OCI-M2 (cell line): ENCODE measurements around the gene MCM5.

ENCODE experiments used
- DNase-seq: peaks from one replicate; lab custom pipeline; 2025; ENCODE audit not compliant: unreplicated experiment; lab: John Stamatoyannopoulos, UW

The MCM5 gene

GRCh38 chr22:35400501-35400790 lies 506 bp downstream of the MCM5 start:
- DNase-seq: no peak

GRCh38 chr22:35401863-35402262 lies 1.9 kb downstream of the MCM5 start:
- DNase-seq: no peak

GRCh38 chr22:35403356-35403755 lies 3.4 kb downstream of the MCM5 start:
- DNase-seq: no peak

DNA sequence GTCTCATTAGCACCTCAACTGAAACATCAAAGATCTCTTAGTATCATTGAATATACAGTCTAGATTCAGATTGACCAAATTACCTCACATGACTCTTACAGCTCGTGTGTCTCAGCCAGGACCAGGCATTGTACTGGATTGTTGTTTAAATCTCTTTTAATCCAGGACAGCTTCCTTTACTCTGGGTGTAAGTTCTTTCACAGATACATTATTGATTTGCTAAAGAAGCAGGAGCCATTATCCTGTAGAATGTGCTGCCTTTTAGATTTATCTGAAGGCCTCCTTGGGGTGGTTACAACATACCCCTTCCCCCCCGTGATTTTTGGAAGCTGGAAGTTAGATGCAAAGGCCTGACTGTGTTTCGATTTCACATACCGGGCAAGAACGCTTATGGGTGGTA lies 4.2 kb downstream of the MCM5 start:
- DNase-seq: no peak

DNA sequence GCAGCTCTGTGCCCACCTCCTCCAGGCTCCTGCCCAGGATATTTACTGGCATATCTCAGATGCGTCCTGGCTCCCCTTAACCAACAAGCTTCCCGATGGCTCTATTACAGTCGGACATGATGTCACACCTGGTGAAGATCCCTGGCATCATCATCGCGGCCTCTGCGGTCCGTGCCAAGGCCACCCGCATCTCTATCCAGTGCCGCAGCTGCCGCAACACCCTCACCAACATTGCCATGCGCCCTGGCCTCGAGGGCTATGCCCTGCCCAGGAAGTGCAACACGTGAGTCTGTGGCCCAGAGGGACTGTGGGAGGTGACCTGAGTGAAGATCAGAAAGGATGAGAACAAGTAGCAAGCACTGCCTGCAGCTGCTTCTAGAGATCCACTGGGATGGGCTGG lies 6.5 kb downstream of the MCM5 start:
- no peak for DNase-seq

DNA sequence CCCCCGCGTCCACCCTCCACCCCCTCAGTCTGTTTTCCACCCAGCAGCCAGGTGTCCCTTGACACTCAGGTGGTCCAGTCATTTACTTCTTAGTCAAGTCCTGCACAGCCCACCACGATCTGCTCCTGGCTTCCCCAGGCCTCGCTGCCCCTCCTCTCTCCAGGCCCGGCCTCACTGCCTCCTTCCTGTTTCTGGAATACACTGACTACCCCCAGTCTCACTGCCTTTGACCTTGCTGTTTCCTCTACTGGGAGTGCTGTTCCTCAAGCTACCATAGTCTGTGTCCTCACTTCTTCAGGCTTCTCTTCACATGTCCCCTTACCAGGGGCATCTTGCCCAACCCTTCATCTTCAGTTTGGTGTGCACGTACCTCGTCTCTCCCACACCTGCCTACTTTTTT lies 7.4 kb downstream of the MCM5 start:
- DNase-seq: no peak

GRCh38 chr22:35409783-35410662 lies 10.1 kb downstream of the MCM5 start:
- DNase-seq: no peak

DNA sequence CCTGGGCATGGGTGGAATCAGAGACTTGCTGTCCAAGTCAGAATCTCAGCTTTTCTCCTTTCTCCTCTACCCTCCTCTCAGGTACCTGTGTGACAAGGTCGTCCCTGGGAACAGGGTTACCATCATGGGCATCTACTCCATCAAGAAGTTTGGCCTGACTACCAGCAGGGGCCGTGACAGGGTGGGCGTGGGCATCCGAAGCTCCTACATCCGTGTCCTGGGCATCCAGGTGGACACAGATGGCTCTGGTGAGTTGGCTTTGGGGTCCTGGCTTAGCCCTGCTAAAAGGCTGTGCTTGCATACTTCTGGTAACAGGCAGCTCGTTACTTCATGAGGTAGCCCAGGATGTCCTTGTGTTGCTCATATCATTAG lies 10.7 kb downstream of the MCM5 start:
- DNase-seq: no peak

DNA sequence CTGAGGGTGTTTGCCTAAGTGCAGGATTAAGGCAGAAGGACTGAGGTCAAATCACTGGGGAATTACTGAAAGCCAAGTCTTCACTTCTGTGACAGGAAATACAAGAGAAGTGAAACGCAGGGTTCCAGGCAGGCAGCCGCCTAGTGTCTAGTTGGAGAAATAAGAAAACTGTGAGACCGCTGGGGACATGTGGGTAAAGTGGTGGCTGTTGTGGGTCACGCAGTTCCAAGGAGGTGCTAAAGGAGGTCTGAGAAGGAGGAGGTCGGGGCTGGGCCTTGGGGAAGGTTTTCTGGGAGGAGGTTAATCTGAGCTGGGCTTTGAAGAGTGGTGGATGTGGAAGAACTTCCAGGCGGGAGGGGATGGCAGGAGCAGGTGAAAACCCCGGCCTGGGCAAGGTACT lies 11.2 kb downstream of the MCM5 start:
- no peak for DNase-seq

- DNase-seq: no peak
Measured at GRCh38 chr22:35413624-35414023, 13.7 kb downstream of the MCM5 start.

DNA sequence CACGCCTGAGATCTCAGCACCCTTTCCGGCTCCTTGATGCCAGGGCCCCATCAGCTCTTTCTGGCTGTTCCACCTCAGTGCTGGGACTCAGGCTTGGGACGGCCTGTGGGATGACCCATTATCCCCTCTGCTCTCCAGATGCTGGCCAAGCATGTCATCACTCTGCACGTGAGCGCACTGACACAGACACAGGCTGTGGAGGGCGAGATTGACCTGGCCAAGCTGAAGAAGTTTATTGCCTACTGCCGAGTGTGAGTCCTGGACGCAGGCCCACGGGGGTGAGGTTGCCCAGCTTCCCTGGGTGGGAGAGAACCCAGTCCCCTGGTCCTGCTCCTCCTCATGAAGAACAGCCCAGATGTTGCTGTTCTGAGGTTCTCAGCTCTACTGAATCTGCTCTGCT lies 17.7 kb downstream of the MCM5 start:
- DNase-seq: no peak

DNA sequence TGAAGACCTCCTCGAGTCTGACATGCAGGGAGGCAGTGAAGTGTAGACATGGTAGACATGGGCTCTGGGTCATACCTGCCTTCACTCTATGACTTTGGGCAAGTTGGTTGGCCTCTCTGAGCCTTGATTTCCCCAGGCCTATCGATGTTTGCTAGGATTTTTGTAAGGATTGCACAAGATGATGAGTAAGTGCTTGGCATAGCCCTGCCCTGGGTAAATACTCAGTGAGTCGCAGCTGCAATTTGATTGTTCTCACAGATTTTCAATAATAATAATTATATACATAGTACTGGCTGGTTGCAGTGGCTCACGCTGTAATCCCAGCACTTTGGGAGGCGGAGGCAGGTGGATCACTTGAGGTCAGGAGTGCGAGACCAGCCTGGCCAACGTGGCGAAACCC lies 18.1 kb downstream of the MCM5 start:
- no peak for DNase-seq

GRCh38 chr22:35418731-35419130 lies 18.8 kb downstream of the MCM5 start:
- no peak for DNase-seq

DNA sequence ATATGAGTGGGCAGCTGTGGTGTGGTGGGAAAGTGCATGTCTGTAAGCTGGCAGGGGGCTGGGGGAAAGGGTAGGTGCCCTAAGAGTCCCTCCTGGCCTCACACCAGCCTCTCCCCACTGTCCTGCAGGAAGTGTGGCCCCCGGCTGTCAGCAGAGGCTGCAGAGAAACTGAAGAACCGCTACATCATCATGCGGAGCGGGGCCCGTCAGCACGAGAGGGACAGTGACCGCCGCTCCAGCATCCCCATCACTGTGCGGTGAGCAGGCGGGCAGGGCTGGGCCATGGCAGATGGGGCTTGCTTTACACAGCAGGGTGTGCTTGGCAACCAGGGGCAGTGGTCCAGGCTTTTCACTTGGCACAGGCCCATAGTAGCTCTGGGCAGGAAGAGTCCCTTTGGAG lies 19.8 kb downstream of the MCM5 start:
- no peak for DNase-seq

DNA sequence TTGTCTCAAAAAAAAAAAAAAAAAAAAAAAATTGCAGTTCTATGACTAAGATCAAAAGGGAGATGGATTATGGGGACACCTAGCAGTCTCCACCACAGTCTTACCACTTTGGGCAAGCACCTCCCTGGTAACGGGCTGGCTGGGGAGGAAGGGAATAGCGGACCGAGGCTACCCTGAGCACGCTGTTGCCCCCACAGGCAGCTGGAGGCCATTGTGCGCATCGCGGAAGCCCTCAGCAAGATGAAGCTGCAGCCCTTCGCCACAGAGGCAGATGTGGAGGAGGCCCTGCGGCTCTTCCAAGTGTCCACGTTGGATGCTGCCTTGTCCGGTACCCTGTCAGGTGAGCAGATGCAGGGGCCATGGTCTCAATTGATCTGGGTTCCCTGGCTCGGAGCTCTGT lies 21.2 kb downstream of the MCM5 start:
- DNase-seq: no peak

DNA sequence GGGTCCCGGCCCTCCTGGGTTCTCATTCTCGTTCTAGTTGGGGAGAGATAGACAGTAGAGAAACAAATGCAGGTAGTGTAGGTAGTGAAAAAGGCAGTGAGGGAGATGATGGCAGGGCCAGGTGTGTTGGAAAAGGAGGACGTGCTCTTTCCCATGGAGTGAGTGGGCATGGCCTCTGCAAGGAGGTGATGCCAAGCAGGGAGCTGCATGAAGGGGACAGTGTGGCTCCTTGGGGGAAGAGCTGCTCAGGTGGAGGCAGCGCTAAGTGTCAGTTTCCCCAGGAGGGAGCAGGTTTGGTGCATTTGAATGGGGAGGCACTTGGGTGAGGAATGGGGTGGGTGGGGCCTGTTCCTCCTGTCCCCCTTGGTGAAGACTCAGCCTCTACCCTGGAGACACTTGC lies 22.2 kb downstream of the MCM5 start:
- no peak for DNase-seq

DNA sequence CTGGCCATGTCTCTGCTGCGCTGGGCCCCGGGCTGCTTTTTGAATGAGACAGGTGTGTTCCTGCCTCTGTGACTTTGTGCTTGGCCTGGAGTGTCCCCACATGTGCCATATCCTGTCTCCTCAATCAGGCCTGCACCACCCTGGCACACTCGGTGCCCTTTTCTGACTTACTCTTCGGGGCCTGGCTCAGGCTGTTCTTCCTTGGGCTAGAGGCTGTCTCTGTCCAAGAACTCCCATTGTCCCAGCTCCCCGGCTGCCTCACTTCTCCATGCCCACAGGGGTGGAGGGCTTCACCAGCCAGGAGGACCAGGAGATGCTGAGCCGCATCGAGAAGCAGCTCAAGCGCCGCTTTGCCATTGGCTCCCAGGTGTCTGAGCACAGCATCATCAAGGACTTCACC lies 23.0 kb downstream of the MCM5 start:
- no peak for DNase-seq

GRCh38 chr22:35424081-35424480 lies 24.1 kb downstream of the MCM5 start:
- no peak for DNase-seq

DNA sequence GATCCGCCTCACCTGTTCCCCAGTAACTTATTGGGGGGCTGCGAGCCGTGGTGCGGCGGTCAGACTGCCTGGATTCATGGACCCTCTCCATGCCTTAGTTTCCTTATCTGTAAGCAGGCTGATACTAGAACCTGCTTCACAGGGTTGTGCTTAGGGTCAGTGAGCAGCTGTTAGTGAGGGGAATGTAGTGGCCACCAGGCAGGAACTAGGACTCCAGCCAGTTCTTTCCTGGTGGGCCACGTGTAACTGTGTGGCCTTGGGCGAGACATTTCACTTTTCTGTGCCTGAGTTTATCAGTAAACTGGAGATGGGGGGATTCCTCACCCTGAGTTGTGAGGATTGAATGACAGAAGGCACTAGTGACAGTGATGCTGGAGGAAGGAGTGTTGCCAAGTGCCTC lies 24.8 kb downstream of the MCM5 start:
- no peak for DNase-seq

GRCh38 chr22:35425546-35425945 lies 25.6 kb downstream of the MCM5 start:
- DNase-seq: no peak

DNA sequence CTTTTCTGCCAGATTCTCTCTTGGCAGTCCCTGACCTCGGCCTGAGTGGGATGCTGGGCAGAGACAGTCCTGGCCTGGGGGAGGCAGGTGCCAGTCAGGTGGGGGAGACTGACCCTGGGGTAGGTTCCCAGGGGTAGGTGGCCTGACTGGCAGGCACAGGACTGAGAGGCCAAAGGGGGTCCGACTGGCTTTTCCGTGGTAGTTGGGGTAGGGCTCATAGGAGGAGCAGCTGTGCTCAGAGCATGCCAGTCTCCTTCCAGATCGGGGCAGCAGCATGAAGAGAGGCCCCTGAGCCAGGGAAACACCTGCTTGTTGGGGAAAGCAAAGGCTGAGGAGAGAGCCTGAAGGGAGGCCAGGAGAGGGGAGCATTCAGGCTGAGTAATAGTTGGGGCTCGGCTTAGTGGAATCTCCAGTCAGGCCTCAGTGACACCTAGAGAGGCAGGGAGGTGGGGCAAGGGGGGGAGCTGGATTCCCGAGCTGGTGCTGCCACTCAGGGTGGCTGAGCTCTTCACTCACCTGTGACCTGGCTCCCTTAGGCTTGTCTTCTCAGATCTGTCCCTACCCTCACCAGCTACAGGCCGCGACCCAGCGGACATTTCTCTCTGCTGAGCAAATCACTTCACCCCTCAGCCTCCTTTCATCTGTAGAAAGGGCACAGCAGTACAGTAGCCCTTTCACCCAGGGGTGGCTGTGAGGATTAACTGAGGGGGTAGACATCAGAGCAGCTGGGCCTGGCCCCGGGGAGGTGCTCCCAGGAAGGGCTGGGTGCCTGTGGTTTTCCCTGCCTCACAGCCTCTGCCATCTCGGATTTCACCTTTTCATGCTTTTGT lies 26.2 kb downstream of the MCM5 start:
- DNase-seq: no peak

GRCh38 chr22:35426801-35427140 lies 26.8 kb downstream of the MCM5 start:
- no peak for DNase-seq

DNA sequence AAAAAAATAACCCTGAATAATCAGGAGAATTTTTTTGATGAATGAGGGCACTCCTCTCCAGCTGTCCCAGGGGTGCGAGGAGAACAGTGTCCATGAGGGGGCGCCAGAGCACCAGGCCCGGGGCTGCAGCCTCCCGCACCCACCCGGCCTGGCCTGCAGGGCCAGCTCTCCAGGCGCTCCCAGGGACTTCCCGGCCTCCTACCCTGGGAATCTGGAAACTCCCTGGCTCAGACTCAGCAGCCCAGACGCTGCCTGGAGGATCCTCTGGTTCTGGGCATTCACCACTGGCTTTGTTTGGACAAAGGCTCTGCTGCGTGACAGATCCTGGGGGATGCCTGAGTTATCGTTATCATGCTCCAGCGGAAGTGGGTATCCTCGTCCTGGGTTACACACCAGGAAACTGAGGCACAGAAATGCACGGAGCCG lies 31.0 kb downstream of the MCM5 start:
- DNase-seq: no peak
